K562 (cell line): ENCODE measurements around the gene ARMCX2. TPM values are rescaled to one million over a fixed set of nuclear protein-coding genes. Genes with fewer than 3 reads are reported as not detected.

Experiments
- FOSL1 ChIP-seq: fragments of 200-800 bp; sonication (Bioruptor generic); conservative IDR thresholded peaks from 2 replicates; pipeline ENCODE4 v1.6.1; 2016; ENCODE audit warnings: missing genetic modification characterization, missing compliant biosample characterization
- ID3 ChIP-seq, 2 experiments: fragments of 250-450 bp in 1 of 2; fragments of 450-650 bp in 1 of 2; sonication (Bioruptor Pico) in 1 of 2; IDR thresholded peaks; 2 replicates each; pipeline versions ENCODE4 v1.6.1 to v1.8.0; 2016 to 2021; ENCODE audit warnings: mild to moderate bottlenecking in 2 of 2, moderate library complexity in 2 of 2, missing compliant biosample characterization in 1 of 2, missing genetic modification characterization in 1 of 2
- KLF10 ChIP-seq: fragments of 250-450 bp; sonication (Bioruptor Pico); IDR thresholded peaks from 2 replicates; pipeline ENCODE4 v1.6.1; 2021; ENCODE audit warnings: matching md5 sums
- MITF ChIP-seq: IDR thresholded peaks from 2 replicates; pipeline ENCODE4 v1.6.1; 2014; ENCODE audit warnings: antibody characterized with exemption
- RBM34 ChIP-seq: fragments of 200-400 bp; formaldehyde crosslinking; IDR thresholded peaks from 2 replicates; pipeline ENCODE4 v1.6.1; 2018; ENCODE audit warnings: low read length, borderline replicate concordance; ENCODE audit not compliant: insufficient read depth
- RBM39 ChIP-seq: fragments of 200-400 bp; formaldehyde crosslinking; optimal IDR thresholded peaks from 2 replicates; pipeline ENCODE3; 2018; ENCODE audit warnings: low read depth, low read length
- SFPQ ChIP-seq: fragments of 200-400 bp; formaldehyde crosslinking; IDR thresholded peaks from 2 replicates; pipeline ENCODE4 v1.6.1; 2017; ENCODE audit warnings: mild to moderate bottlenecking, low read depth, low read length, moderate library complexity
- TGIF2 ChIP-seq: sonication (generic); formaldehyde crosslinking; IDR thresholded peaks from 2 replicates; pipeline ENCODE4 v1.8.1; 2022; ENCODE audit warnings: mild to moderate bottlenecking, missing genetic modification reagents, moderate library complexity
- ZFP36 ChIP-seq: fragments of 150-350 bp; IDR thresholded peaks from 2 replicates; pipeline ENCODE4 v1.6.1; 2018; ENCODE audit warnings: low read length, low read depth; ENCODE audit not compliant: partially characterized antibody
- ZNF274 ChIP-seq: IDR thresholded peaks from 2 replicates; pipeline ENCODE4 v1.6.1; 2011; ENCODE audit warnings: low read depth, mild to moderate bottlenecking, low read length, moderate library complexity, borderline replicate concordance
- ZNF518B ChIP-seq: fragments of 250-450 bp; sonication (Bioruptor Pico); IDR thresholded peaks from 2 replicates; pipeline ENCODE4 v1.5.0; 2021; ENCODE audit warnings: mild to moderate bottlenecking, moderate library complexity
- ZNF584 ChIP-seq: fragments of 200-800 bp; sonication (Bioruptor generic); IDR thresholded peaks from 2 replicates; pipeline ENCODE4 v1.6.1; 2016; ENCODE audit warnings: low read depth, mild to moderate bottlenecking, missing genetic modification characterization, missing compliant biosample characterization
- polyA plus RNA-seq, 8 experiments: library from polyadenylated mRNA; depleted of rRNA in 4 of 8; stranded (reverse) in 5 of 8; unstranded in 3 of 8; fragments of >200 nt; fragmentation: Nextera tagmentation in 2 of 8; fragmentation: Illumina TruSeq in 1 of 8; extraction: Ambion mirVana in 2 of 8; extraction: Trizol in 1 of 8; gene quantifications; 2 replicates each; pipeline versions ENCODE4 v1.2.1 to v1.2.3, GENCODE V29; 2011 to 2014; ENCODE audit warnings: inconsistent platforms in 1 of 8, missing spikeins in 1 of 8
- total RNA-seq, 7 experiments: library from RNA; depleted of rRNA in 6 of 7; stranded (reverse); fragments of >200 nt in 6 of 7; fragmentation: Illumina TruSeq in 2 of 7; extraction: Trizol in 2 of 7; gene quantifications; 2 replicates each; pipeline versions ENCODE4 v1.2.1 to v1.2.3, GENCODE V29; 2011 to 2021; ENCODE audit warnings: low replicate concordance in 1 of 7

Gene ARMCX2
- total and polyA plus RNA-seq, 9 of the 15 experiments (the other 6 are each of a cell fraction or from before 2014, with no cell fraction given): 0.03 to 0.16 TPM; not detected in 7

- no peak for TF ChIP-seq MITF
- no peak for TF ChIP-seq ZNF274
- no peak for TF ChIP-seq ZNF518B (CRISPR knock-in tag)
- TF ChIP-seq ID3 (CRISPR knock-in tag; IDR thresholded peaks at IDR 0.05): no peak
- no peak for TF ChIP-seq ID3 (tag; IDR thresholded peaks at IDR 0.05)
- TF ChIP-seq TGIF2 (CRISPR knock-in tag): no peak
- TF ChIP-seq SFPQ: no peak
- TF ChIP-seq RBM39: no peak
- no peak for TF ChIP-seq ZNF584 (CRISPR knock-in tag)
- TF ChIP-seq ZFP36: no peak
- no peak for TF ChIP-seq FOSL1 (tag)
- no peak for TF ChIP-seq KLF10 (CRISPR knock-in tag)
- TF ChIP-seq RBM34: no peak
Observed at GRCh38 chrX:101617211-101618191, 42.1 kb downstream of the ARMCX2 start, which contains the start of gene ARMCX6 (continued).
